ENCODE measurements around the gene EGLN2.
"Not testable (repeated sequence)": the region's sequence is repeated elsewhere in the genome, so short reads cannot be mapped to it uniquely, and the experiment has no call there.

Gene EGLN2

GRCh38 chr19:40843653-40844052 lies 44.7 kb downstream of the EGLN2 start:
- not testable (repeated sequence) for H3K4me1 ChIP-seq (ENCODE audit: control insufficient read depth, low read depth, low read length); H3K36me3 ChIP-seq (ENCODE audit: control insufficient read depth, low read depth, low read length); H3K9ac ChIP-seq (ENCODE audit: low read length); H3K27ac ChIP-seq (ENCODE audit: low read length); H3K27me3 ChIP-seq (ENCODE audit: control insufficient read depth, insufficient read depth, low read length); H3K9me3 ChIP-seq (ENCODE audit: control insufficient read depth, low read depth, low read length); H3K4me3 ChIP-seq (ENCODE audit: low read length)

GRCh38 chr19:40846722-40847121 lies 47.7 kb downstream of the EGLN2 start:
- H3K27ac ChIP-seq (ENCODE audit: low read length); H3K4me1 ChIP-seq (ENCODE audit: control insufficient read depth, low read depth, low read length); H3K9ac ChIP-seq (ENCODE audit: low read length); H3K9me3 ChIP-seq (ENCODE audit: control insufficient read depth, low read depth, low read length); H3K4me3 ChIP-seq (ENCODE audit: low read length); H3K36me3 ChIP-seq (ENCODE audit: control insufficient read depth, low read depth, low read length): not testable (repeated sequence)
- H3K27me3 ChIP-seq (ENCODE audit: control insufficient read depth, insufficient read depth, low read length) = peaks cover 30% of the 10 kb centered on the region

GRCh38 chr19:40850277-40850676 lies 51.3 kb downstream of the EGLN2 start, which contains the start of gene CYP2A6:
TSS of gene CYP2A6 (minus strand) at chr19:40850447. CDS start at chr19:40850426, 21 bp downstream.
- H3K4me3 ChIP-seq (ENCODE audit: low read length); H3K9me3 ChIP-seq (ENCODE audit: control insufficient read depth, low read depth, low read length); H3K27ac ChIP-seq (ENCODE audit: low read length); H3K36me3 ChIP-seq (ENCODE audit: control insufficient read depth, low read depth, low read length); H3K4me1 ChIP-seq (ENCODE audit: control insufficient read depth, low read depth, low read length); H3K9ac ChIP-seq (ENCODE audit: low read length): not testable (repeated sequence)
- peaks cover 30% of the 10 kb centered on the region for H3K27me3 ChIP-seq (ENCODE audit: control insufficient read depth, insufficient read depth, low read length)

- H3K4me3 ChIP-seq (ENCODE audit: low read length); H3K4me1 ChIP-seq (ENCODE audit: control insufficient read depth, low read depth, low read length); H3K9me3 ChIP-seq (ENCODE audit: control insufficient read depth, low read depth, low read length); H3K27ac ChIP-seq (ENCODE audit: low read length); H3K9ac ChIP-seq (ENCODE audit: low read length); H3K36me3 ChIP-seq (ENCODE audit: control insufficient read depth, low read depth, low read length): not testable (repeated sequence)
- H3K27me3 ChIP-seq (ENCODE audit: control insufficient read depth, insufficient read depth, low read length) = peaks cover 30% of the 10 kb centered on the region
Measured at GRCh38 chr19:40852467-40853152, 53.6 kb downstream of the EGLN2 start.

Measured in iPS-18a (cell line).